ENCODE measurements around the gene RNF31. TPM values are rescaled to one million over a fixed set of nuclear protein-coding genes. Genes with fewer than 3 reads are reported as not detected.

Gene RNF31
- total and polyA plus RNA-seq, 2 of the 13 experiments (the other 11 are each of a cell fraction or from before 2014, with no cell fraction given): 48.2 to 86.8 TPM

GRCh38 chr14:24130717-24131548 is 16.4 kb upstream of the RNF31 start (continued):
- 0 out of 2 replicates have a peak, but pooled peaks have one; percentile 44 for TF ChIP-seq SNAPC4 (CRISPR knock-in tag; IDR thresholded peaks at IDR 0.05)
- TF ChIP-seq DNMT1 (CRISPR knock-in tag; IDR thresholded peaks at IDR 0.05): peak; percentile 32; the same call in 1 of the 2 replicates
- no peak for TF ChIP-seq BCLAF1 (IDR thresholded peaks at IDR 0.05)
- TF ChIP-seq ASH2L (IDR thresholded peaks at IDR 0.05; ENCODE audit: insufficient read length, low read depth, low read length): peak; percentile 32
- TF ChIP-seq PLSCR1 (CRISPR knock-in tag; IDR thresholded peaks at IDR 0.05; ENCODE audit: borderline replicate concordance): no peak
- TF ChIP-seq REL (CRISPR knock-in tag; conservative IDR thresholded peaks at IDR 0.05): no peak
- no peak for TF ChIP-seq ZBTB46 (CRISPR knock-in tag; IDR thresholded peaks at IDR 0.05; ENCODE audit: borderline replicate concordance)
- no peak for TF ChIP-seq FOXK2 (IDR thresholded peaks at IDR 0.05)
- no peak for TF ChIP-seq GPBP1L1 (CRISPR knock-in tag; IDR thresholded peaks at IDR 0.05)
- no peak for TF ChIP-seq FUBP1 (CRISPR knock-in tag; IDR thresholded peaks at IDR 0.05; ENCODE audit: borderline replicate concordance)
- TF ChIP-seq TFE3 (CRISPR knock-in tag; IDR thresholded peaks at IDR 0.05): no peak

All from HepG2 (cell line).